SK-N-MC (cell line): ENCODE measurements around the gene TTLL7.

Experiments
- EZH2 ChIP-seq: fragments of 200-600 bp; sonication (generic); IDR thresholded peaks from one replicate; pipeline ENCODE4 v1.6.1; 2017; ENCODE audit warnings: antibody characterized with exemption
- FOXP2 ChIP-seq: optimal IDR thresholded peaks from 2 replicates; pipeline ENCODE3; 2011; ENCODE audit warnings: mild to moderate bottlenecking, moderate library complexity; ENCODE audit not compliant: insufficient read depth; ENCODE audit errors: extremely low read length, control extremely low read depth
- POLR2AphosphoS5 ChIP-seq: IDR thresholded peaks from 2 replicates; pipeline ENCODE4 v1.6.1; 2012; ENCODE audit warnings: mild to moderate bottlenecking, low read depth, low read length, borderline replicate concordance

DNA sequence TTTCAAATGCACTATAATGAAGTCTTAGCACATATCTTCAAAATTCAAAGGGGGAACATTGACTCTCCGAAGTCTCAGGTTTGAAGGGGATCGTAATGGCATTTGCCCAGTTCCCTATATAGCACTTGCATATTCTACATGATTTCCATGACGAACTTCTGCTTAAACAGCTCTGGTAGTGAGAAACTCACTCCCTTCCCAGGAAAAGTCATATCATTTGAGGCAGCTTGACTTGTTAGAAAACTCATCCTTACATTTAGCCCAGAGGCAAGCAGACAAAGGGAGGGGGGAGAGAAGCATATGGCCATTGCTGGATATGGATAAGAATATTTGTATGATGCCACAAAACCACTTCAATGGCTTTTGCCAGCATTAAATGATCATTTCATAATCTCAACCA lies 27.0 kb upstream of the TTLL7 start:
- TF ChIP-seq POLR2AphosphoS5 (no peak), EZH2 (no peak), FOXP2 (no peak)
